ENCODE results near the gene RASA3.

The RASA3 gene

DNA sequence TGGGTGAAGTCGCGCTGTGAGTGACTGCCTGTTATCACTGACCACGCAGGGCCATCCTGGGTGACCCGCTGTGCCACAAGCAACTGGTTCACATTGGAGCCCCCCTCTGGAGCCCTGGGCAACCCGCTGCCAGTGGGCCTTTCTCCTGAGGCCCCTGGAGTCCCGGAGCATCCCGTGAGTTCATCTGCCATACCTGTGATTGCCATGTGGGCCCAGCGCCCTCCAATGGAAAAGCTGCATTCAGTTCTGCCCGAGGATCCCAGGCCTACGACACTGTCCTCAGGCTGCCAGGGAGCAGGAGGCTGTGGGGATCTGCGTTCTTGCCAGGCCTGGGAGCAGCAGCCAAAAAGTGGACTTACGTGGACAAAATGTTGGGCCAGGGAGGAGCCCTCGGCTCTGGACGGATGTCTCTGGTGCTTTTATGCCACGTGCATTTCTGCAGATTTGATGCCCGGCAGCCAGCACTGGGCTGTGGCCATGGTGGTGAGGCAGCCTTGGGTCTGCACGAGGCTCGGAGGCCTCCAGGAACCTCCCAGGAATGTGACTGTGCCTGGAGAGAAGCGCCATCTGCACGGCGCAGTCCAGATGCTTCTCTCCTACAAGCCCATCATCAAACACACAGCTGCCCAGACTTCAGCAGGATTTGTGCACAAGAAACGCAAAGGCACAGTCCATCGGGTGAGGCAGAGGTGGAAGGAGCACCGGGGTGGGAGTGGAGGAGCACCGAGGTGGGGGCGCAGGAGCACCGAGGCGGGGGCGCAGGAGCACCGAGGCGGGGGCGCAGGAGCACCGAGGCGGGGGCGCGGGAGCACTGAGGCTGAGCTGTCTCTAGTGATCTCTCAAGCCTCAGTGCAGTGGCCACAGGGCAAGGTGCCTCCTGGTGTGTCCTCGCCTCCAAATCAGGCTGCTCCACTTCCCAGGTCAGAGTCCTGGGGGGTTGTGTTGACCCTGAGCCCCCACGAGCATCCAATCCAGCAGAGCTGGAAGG lies 202.5 kb downstream of the RASA3 start:
- DNase-seq: no peak

DNA sequence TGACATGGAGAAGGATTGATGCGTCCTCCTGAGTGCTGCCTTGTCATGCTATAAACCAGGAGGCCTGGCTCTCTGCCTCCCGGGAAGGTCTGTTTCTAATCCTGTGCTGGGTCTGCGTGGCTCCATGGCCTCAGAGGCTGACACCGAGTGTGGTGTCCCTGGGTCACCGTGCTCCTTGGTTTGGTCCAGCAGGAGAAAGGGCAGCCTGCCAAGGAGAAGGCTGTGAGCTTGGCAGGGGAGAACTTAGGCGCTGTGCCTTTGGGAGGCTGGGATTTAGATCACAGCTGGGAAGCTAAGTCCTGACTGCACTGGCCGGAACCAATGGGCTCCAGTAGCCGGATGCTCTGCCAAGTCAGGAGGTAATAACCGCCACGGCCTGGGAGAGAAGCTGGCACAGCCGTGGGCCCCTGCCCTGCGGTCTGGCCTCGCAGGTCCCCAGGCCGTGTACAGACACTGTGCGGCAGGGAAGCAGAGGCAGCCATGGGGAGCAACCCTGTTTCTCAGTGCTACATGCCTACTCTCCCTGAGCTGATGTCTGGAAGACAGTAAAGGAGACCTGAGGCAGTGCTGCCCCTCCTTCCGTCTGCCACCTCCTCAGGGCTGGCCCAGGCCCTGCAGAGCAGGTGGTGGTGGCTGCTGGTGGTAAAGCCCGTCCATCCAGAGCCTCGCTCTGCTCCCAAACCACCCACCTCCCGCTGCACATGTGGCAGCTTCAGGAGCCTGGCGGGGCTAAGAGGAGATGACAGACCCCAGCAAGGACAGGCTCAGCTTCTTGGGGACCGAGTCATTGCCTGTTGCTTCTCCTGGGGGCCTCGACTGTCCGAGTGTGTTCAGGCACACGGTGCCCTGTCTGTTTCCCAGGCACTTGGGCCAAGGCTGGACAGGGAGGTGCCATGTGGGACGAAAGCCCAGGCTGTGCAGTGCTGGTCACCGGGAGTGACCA lies 203.5 kb downstream of the RASA3 start:
- DNase-seq: no peak

Measured in eye (tissue), 1 donor.